HCT116 (cell line): ENCODE measurements around the gene KAT5. TPM values are rescaled to one million over a fixed set of nuclear protein-coding genes. Genes with fewer than 3 reads are reported as not detected.

ENCODE experiments used
- ATAC-seq: fragments of 200-7000 bp; cut with Tn5 transposase; 2 replicates; pipeline ENCODE4 v1.9.1; 2020; ENCODE audit warnings: mild to moderate bottlenecking, moderate library complexity
- BruUV-seq: library from RNA; stranded (reverse); fragments of 400-500 nt; replicated peaks from 2 replicates; lab custom pipeline; 2021; lab: Mats Ljungman, UMichigan
- CTCF ChIA-PET: fragments of 300-600 bp; sonication (Branson Sonifier 250); formaldehyde crosslinking; loops from one replicate; lab custom pipeline; 2021; ENCODE audit warnings: antibody characterized with exemption; lab: Charles Lee
- POLR2A ChIA-PET: fragments of 300-600, 350-600 bp; sonication (Branson Sonifier 250); formaldehyde crosslinking; loops from one replicate; lab custom pipeline; 2021; ENCODE audit warnings: antibody characterized with exemption; lab: Charles Lee
- RAD21 ChIA-PET, 2 experiments: fragments of 300-600 bp; sonication (Branson Sonifier 250); formaldehyde crosslinking; loops; one replicate each; lab custom pipeline; 2023; ENCODE audit warnings: low total read pairs in 2 of 2; ENCODE audit not compliant: uncharacterized antibody in 2 of 2, unreplicated experiment in 2 of 2, low non-redundant PET in 1 of 2; lab: Charles Lee
- DNase-seq: peaks from one replicate; pipeline ENCODE4 v3.0.0-alpha.2; 2010; ENCODE audit warnings: low read depth, low spot score
- H2AFZ ChIP-seq: fragments of 200-600 bp; shearing (Covaris generic), sonication (generic); 2 replicates; pipeline ENCODE4 v1.6.1; 2017; ENCODE audit warnings: low read depth, mixed run types, mixed read lengths, antibody characterized with exemption, low read length; ENCODE audit not compliant: poor library complexity, severe bottlenecking
- H3K27ac ChIP-seq: 2 replicates; pipeline ENCODE4 v1.5.1; 2012; ENCODE audit warnings: low read depth, low read length
- H3K27me3 ChIP-seq: fragments of 200-600 bp; sonication (generic); 2 replicates; pipeline ENCODE4 v1.6.1; 2016; ENCODE audit warnings: mixed run types, low read length, mixed read lengths; ENCODE audit not compliant: insufficient read depth
- H3K36me3 ChIP-seq, 2 experiments: fragments of 200-500 bp in 1 of 2; fragments of 200-600 bp in 1 of 2; sonication (Bioruptor generic) in 1 of 2; sonication (generic) in 1 of 2; 2 replicates each; pipeline versions ENCODE4 v1.5.1 to v1.6.1; 2014 to 2016; ENCODE audit warnings: low read length in 2 of 2, inconsistent platforms in 1 of 2, mixed read lengths in 1 of 2, mixed run types in 1 of 2; ENCODE audit not compliant: insufficient read depth in 2 of 2, control insufficient read depth in 1 of 2
- H3K4me1 ChIP-seq, 2 experiments: fragments of 200-600 bp in 1 of 2; sonication (generic) in 1 of 2; 2 replicates each; pipeline versions ENCODE4 v1.5.1 to v1.6.1; 2012 to 2017; ENCODE audit warnings: low read length in 2 of 2, inconsistent platforms in 1 of 2, mild to moderate bottlenecking in 1 of 2, mixed read lengths in 1 of 2, mixed run types in 1 of 2, moderate library complexity in 1 of 2; ENCODE audit not compliant: insufficient read depth in 2 of 2, control insufficient read depth in 1 of 2
- H3K4me2 ChIP-seq: fragments of 200-600 bp; sonication (generic); 2 replicates; pipeline ENCODE4 v1.6.1; 2017; ENCODE audit warnings: mixed run types, low read length, mixed read lengths
- H3K4me3 ChIP-seq, 2 experiments: fragments of 200-600 bp in 1 of 2; sonication (generic) in 1 of 2; replicated peaks in 1 of 2; 2 replicates each; pipeline ENCODE4 v1.5.1; 2011 to 2016; ENCODE audit warnings: low read length in 2 of 2, control low read depth in 1 of 2, low read depth in 1 of 2, mild to moderate bottlenecking in 1 of 2, mixed read lengths in 1 of 2, mixed run types in 1 of 2
- H3K79me2 ChIP-seq: fragments of 200-600 bp; sonication (generic); 2 replicates; pipeline ENCODE4 v1.6.1; 2017; ENCODE audit warnings: mild to moderate bottlenecking, mixed run types, low read length, moderate library complexity, mixed read lengths; ENCODE audit not compliant: insufficient read depth
- H3K9ac ChIP-seq: fragments of 200-600 bp; sonication (generic); 2 replicates; pipeline ENCODE4 v1.6.1; 2016; ENCODE audit warnings: low read length, mixed read lengths
- H3K9me2 ChIP-seq: fragments of 200-600 bp; sonication (generic), shearing (Covaris generic); 2 replicates; pipeline ENCODE4 v1.6.1; 2017; ENCODE audit warnings: mixed run types, mild to moderate bottlenecking, moderate library complexity; ENCODE audit not compliant: insufficient read depth
- H3K9me3 ChIP-seq, 2 experiments: fragments of 200-500 bp in 1 of 2; fragments of 200-600 bp in 1 of 2; sonication (Bioruptor generic) in 1 of 2; sonication (generic) in 1 of 2; 2 replicates each; pipeline ENCODE4 v1.6.1; 2014 to 2017; ENCODE audit warnings: low read length in 2 of 2, mixed read lengths in 2 of 2, inconsistent platforms in 1 of 2, low read depth in 1 of 2, mild to moderate bottlenecking in 1 of 2, mixed run types in 1 of 2, moderate library complexity in 1 of 2; ENCODE audit not compliant: control insufficient read depth in 1 of 2, insufficient read depth in 1 of 2
- H4K20me1 ChIP-seq: fragments of 200-600 bp; sonication (generic), shearing (Covaris generic); 2 replicates; pipeline ENCODE4 v1.6.1; 2017; ENCODE audit warnings: mixed run types, mild to moderate bottlenecking, moderate library complexity; ENCODE audit not compliant: insufficient read depth
- CEBPB ChIP-seq: IDR thresholded peaks from 2 replicates; pipeline ENCODE4 v1.6.1; 2012; ENCODE audit warnings: low read depth
- EGR1 ChIP-seq: IDR thresholded peaks from 2 replicates; pipeline ENCODE4 v1.6.1; 2012; ENCODE audit warnings: low read depth
- ELF1 ChIP-seq: IDR thresholded peaks from 2 replicates; pipeline ENCODE4 v1.6.1; 2012; ENCODE audit warnings: low read depth, borderline replicate concordance
- EZH2 ChIP-seq: fragments of 200-600 bp; sonication (generic); IDR thresholded peaks from 2 replicates; pipeline ENCODE4 v1.6.1; 2017; ENCODE audit warnings: antibody characterized with exemption, mixed run types
- EZH2phosphoT487 ChIP-seq: fragments of 200-600 bp; IDR thresholded peaks from 2 replicates; pipeline ENCODE4 v1.6.1; 2018; ENCODE audit warnings: antibody characterized with exemption, borderline replicate concordance
- FOSL1 ChIP-seq: IDR thresholded peaks from 2 replicates; pipeline ENCODE4 v1.6.1; 2012; ENCODE audit warnings: low read depth
- POLR2AphosphoS5 ChIP-seq: IDR thresholded peaks from 2 replicates; pipeline ENCODE4 v1.6.1; 2011; ENCODE audit warnings: mild to moderate bottlenecking, low read depth, low read length, moderate library complexity
- SP1 ChIP-seq: IDR thresholded peaks from 2 replicates; pipeline ENCODE4 v1.6.1; 2012; ENCODE audit warnings: low read depth
- YY1 ChIP-seq: IDR thresholded peaks from 2 replicates; pipeline ENCODE4 v1.6.1; 2011; ENCODE audit warnings: low read length, low read depth, moderate library complexity, mild to moderate bottlenecking; ENCODE audit not compliant: insufficient replicate concordance; ENCODE audit errors: extremely low read depth
- ZBTB33 ChIP-seq: IDR thresholded peaks from 2 replicates; pipeline ENCODE4 v1.6.1; 2011; ENCODE audit warnings: mild to moderate bottlenecking, low read length, moderate library complexity; ENCODE audit not compliant: insufficient replicate concordance; ENCODE audit errors: extremely low read depth
- ZNF274 ChIP-seq: fragments of 200-500 bp; sonication (Bioruptor generic); IDR thresholded peaks from 2 replicates; pipeline ENCODE4 v1.6.1; 2014; ENCODE audit warnings: mild to moderate bottlenecking, low read depth, low read length, inconsistent platforms
- intact Hi-C: fragments of 100-400 bp; cut with micrococcal nuclease; formaldehyde crosslinking; loops from 2 replicates; pipeline ENCODE4 v1.10.0; 2022
- total RNA-seq: library from RNA; stranded (reverse); gene quantifications from one replicate; pipeline ENCODE4 v1.2.1, GENCODE V29; 2021; ENCODE audit not compliant: unreplicated experiment

Gene KAT5
- total RNA-seq, 1 experiment from 2014 or later: 78.7 TPM

GRCh38 chr11:65713212-65713969 is 1.3 kb downstream of the KAT5 start:
- H2AFZ ChIP-seq: no peak overlapping the region
- ChIA-PET RAD21 (interaction anchor here (0.8 to 1.3 kb wide), 3 partner anchors 7 to 175 kb away, joined by 3 to 6 read pairs (median 4); partner anchors contain the start of genes FIBP (in 2 of the 2) and RNASEH2C (in 1 of the 2)), POLR2A (interaction anchor here (1.1 to 1.2 kb wide), 2 partner anchors 171 to 328 kb away, joined by 3 to 4 read pairs; no protein-coding TSS in a partner anchor), CTCF (interaction anchor here (2.6 to 3.3 kb wide), 3 partner anchors 67 to 172 kb away, joined by 23 to 33 read pairs (median 28); partner anchors contain the start of gene AP5B1)
- BruUV-seq: no TSS peak
- peaks cover 16 to 42% of the 10 kb centered on the region in 2 experiments for H3K36me3 ChIP-seq
- no peaks in the 10 kb centered on the region for H3K9me3 ChIP-seq
- peaks cover 10 to 33% of the 10 kb centered on the region in 2 experiments; a peak in 3 of 4 replicates for H3K4me1 ChIP-seq
- no peak overlapping the region for H3K27ac ChIP-seq
- peak overlapping the region; percentile 64 to 72 for H3K4me3 ChIP-seq
- no peaks in the 10 kb centered on the region for H3K9me2 ChIP-seq
- H4K20me1 ChIP-seq: no peaks in the 10 kb centered on the region
- no peak for ATAC-seq
- TF ChIP-seq SP1 (no peak), EZH2 (no peak), ZBTB33 (no peak), POLR2AphosphoS5 (no peak), FOSL1 (no peak), CEBPB (no peak), YY1 (no peak), EGR1 (no peak), EZH2phosphoT487 (no peak), ELF1 (no peak), ZNF274 (no peak)
- DNase-seq: no peak
- peak overlapping the region; percentile 83 for H3K4me2 ChIP-seq
- H3K79me2 ChIP-seq: peaks cover 42% of the 10 kb centered on the region
- intact Hi-C loops: loop anchor here (2.0 to 5.0 kb wide), 3 partner anchors 69 to 175 kb away; partner anchors contain the start of genes AP5B1, EFEMP2 and FIBP
- peak overlapping the region; percentile 78 for H3K9ac ChIP-seq
- H3K27me3 ChIP-seq: no peaks in the 10 kb centered on the region
